Calu3 (cell line): ENCODE measurements around the gene IL3. TPM values are rescaled to one million over a fixed set of nuclear protein-coding genes. Genes with fewer than 3 reads are reported as not detected.

ENCODE experiments used
- BruUV-seq: library from RNA; stranded (reverse); fragments of 400-500 nt; replicated peaks from 2 replicates; lab custom pipeline; 2021; lab: Mats Ljungman, UMichigan
- CTCF ChIA-PET: fragments of 300-600 bp; sonication (Branson Sonifier 250); formaldehyde crosslinking; loops from one replicate; lab custom pipeline; 2022; ENCODE audit warnings: antibody characterized with exemption; lab: Charles Lee
- DNase-seq: peaks from one replicate; pipeline ENCODE4 v3.0.0; 2022
- H3K27ac Mint-ChIP-seq: one replicate; pipeline ENCODE4 v1.8.0; 2022; ENCODE audit warnings: mixed read lengths; ENCODE audit not compliant: unreplicated experiment
- H3K27me3 Mint-ChIP-seq: one replicate; pipeline ENCODE4 v1.8.0; 2022; ENCODE audit warnings: mixed read lengths; ENCODE audit not compliant: unreplicated experiment
- H3K36me3 Mint-ChIP-seq: one replicate; pipeline ENCODE4 v1.8.0; 2022; ENCODE audit warnings: mild to moderate bottlenecking, moderate library complexity, mixed read lengths; ENCODE audit not compliant: insufficient read depth, unreplicated experiment
- H3K4me1 Mint-ChIP-seq: one replicate; pipeline ENCODE4 v1.8.0; 2022; ENCODE audit warnings: mild to moderate bottlenecking, low read depth, mixed read lengths; ENCODE audit not compliant: unreplicated experiment
- H3K4me3 Mint-ChIP-seq: one replicate; pipeline ENCODE4 v1.8.0; 2022; ENCODE audit warnings: mild to moderate bottlenecking, low read depth, moderate library complexity, mixed read lengths; ENCODE audit not compliant: unreplicated experiment
- H3K9me3 Mint-ChIP-seq: one replicate; pipeline ENCODE4 v1.8.0; 2022; ENCODE audit warnings: low read depth, mixed read lengths; ENCODE audit not compliant: unreplicated experiment
- CTCF ChIP-seq: fragments of 200-600 bp; IDR thresholded peaks from one replicate; pipeline ENCODE4 v1.8.0; 2022; ENCODE audit warnings: antibody characterized with exemption; ENCODE audit not compliant: unreplicated experiment
- intact Hi-C: fragments of 100-400 bp; cut with micrococcal nuclease; formaldehyde crosslinking; loops from one replicate; pipeline ENCODE4 v1.10.0; 2022; ENCODE audit not compliant: unreplicated experiment
- total RNA-seq: library from RNA; stranded (reverse); gene quantifications from 2 replicates; pipeline ENCODE4 v1.2.3, GENCODE V29; 2022

IL3 gene
- total RNA-seq, 1 experiment from 2014 or later, result not detected

- no peaks in the 10 kb centered on the region for H3K27me3 Mint-ChIP-seq
- CTCF ChIA-PET, result interaction anchor here (0.8 kb wide), 1 partner anchor 9 kb away, joined by 3 read pairs; no protein-coding TSS in a partner anchor
- intact Hi-C loops, result no loop called here
- H3K36me3 Mint-ChIP-seq, result no peaks in the 10 kb centered on the region
- H3K27ac Mint-ChIP-seq, result no peak overlapping the region
- H3K4me1 Mint-ChIP-seq, result peaks cover 52% of the 10 kb centered on the region
- no peak for DNase-seq
- no TSS peak for BruUV-seq
- no peaks in the 10 kb centered on the region for H3K9me3 Mint-ChIP-seq
- H3K4me3 Mint-ChIP-seq, result no peak overlapping the region
- no peak for TF ChIP-seq CTCF
Observed at GRCh38 chr5:132096904-132097303, 36.4 kb downstream of the IL3 start.

- no peaks in the 10 kb centered on the region for H3K9me3 Mint-ChIP-seq
- BruUV-seq, result no TSS peak
- no peak for TF ChIP-seq CTCF
- peaks cover 65% of the 10 kb centered on the region for H3K4me1 Mint-ChIP-seq
- CTCF ChIA-PET, result no interaction called here
- intact Hi-C loops, result no loop called here
- no peak overlapping the region for H3K4me3 Mint-ChIP-seq
- DNase-seq, result no peak
- no peak overlapping the region for H3K27ac Mint-ChIP-seq
- H3K36me3 Mint-ChIP-seq, result peaks cover under 1% of the 10 kb centered on the region
- no peaks in the 10 kb centered on the region for H3K27me3 Mint-ChIP-seq
Observed at GRCh38 chr5:132098151-132098594, 37.7 kb downstream of the IL3 start.

GRCh38 chr5:132098621-132099020, 38.2 kb downstream of the IL3 start:
- BruUV-seq, result no TSS peak
- no peak overlapping the region for H3K4me3 Mint-ChIP-seq

GRCh38 chr5:132099076-132099748, 38.8 kb downstream of the IL3 start:
- Mint-ChIP-seq H3K4me1 (peaks cover 68% of the 10 kb centered on the region), H3K27me3 (no peaks in the 10 kb centered on the region), H3K36me3 (peaks cover 4% of the 10 kb centered on the region)

More at GRCh38 chr5:132098621-132099020, 38.2 kb downstream of the IL3 start:
- TF ChIP-seq CTCF, result no peak
- peaks cover 4% of the 10 kb centered on the region for H3K36me3 Mint-ChIP-seq
- intact Hi-C loops, result no loop called here
- no peaks in the 10 kb centered on the region for H3K9me3 Mint-ChIP-seq
- H3K27me3 Mint-ChIP-seq, result no peaks in the 10 kb centered on the region
- CTCF ChIA-PET, result no interaction called here
- H3K4me1 Mint-ChIP-seq, result peaks cover 68% of the 10 kb centered on the region
- no peak for DNase-seq
- H3K27ac Mint-ChIP-seq, result no peak overlapping the region

More at GRCh38 chr5:132099076-132099748, 38.8 kb downstream of the IL3 start:
- BruUV-seq, result no TSS peak
- TF ChIP-seq CTCF, result no peak
- intact Hi-C loops, result no loop called here
- CTCF ChIA-PET, result no interaction called here
- Mint-ChIP-seq H3K27ac (no peak overlapping the region), H3K9me3 (no peaks in the 10 kb centered on the region), H3K4me3 (no peak overlapping the region)
- no peak for DNase-seq
